Measurements from ENCODE around the gene KDM2A.

KDM2A gene

DNA sequence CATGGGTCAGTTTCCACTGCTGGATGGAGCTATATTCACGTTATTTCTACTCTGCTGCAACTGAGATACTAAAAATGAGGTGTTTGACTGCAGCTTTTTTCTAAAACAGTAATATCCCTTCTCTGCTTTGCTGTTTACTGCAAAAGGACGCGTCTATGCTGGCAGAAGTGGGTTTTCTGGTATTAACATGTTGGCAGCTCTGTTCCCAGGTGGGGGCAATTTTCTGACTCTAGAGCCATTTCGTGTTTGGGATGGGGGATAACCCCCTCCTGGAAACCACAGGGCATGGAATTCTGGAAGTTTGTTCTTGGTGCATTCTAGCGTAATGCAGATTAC, 152.1 kb downstream of the KDM2A start:
- DNase-seq (ENCODE audit: low spot score), result no peak
- FAIRE-seq, result no peak

DNA sequence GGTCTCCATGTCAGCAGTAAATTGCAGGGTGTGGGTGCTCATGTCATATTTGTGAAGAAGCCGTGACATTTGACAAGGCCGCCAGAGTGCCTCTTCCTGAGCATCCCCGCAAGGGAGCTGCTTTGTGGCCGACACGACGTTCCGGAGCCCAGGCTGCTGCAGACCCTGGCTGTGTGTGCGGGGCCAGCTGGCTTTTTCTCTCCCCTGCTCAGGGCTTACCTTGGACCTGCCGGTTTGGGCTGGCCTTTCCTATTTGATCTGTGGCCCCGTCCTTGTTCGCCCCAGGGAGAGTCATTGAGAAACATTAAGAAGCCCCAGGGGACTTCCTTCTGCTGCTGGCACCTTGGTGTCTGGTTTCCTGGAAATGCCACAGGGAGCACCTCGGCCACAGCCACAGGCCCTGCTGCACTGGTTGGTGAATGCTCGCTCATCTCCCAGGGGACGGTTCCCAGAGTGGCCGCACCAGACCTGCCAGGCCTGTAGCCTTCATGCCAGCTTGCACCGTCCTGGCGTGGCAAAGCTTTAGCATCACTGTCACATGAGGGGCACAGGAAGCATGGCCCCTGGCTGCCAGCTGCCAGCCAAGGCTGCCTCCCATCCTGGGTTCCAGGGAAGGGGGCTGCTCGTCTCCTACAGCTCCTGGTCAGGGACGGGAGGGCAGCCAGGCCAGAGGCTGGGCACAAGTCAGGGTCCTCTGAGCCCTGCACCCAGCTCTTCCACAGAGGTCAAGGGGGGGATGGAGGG, 152.7 kb downstream of the KDM2A start:
- no peak for FAIRE-seq
- DNase-seq (ENCODE audit: low spot score), result no peak

DNA sequence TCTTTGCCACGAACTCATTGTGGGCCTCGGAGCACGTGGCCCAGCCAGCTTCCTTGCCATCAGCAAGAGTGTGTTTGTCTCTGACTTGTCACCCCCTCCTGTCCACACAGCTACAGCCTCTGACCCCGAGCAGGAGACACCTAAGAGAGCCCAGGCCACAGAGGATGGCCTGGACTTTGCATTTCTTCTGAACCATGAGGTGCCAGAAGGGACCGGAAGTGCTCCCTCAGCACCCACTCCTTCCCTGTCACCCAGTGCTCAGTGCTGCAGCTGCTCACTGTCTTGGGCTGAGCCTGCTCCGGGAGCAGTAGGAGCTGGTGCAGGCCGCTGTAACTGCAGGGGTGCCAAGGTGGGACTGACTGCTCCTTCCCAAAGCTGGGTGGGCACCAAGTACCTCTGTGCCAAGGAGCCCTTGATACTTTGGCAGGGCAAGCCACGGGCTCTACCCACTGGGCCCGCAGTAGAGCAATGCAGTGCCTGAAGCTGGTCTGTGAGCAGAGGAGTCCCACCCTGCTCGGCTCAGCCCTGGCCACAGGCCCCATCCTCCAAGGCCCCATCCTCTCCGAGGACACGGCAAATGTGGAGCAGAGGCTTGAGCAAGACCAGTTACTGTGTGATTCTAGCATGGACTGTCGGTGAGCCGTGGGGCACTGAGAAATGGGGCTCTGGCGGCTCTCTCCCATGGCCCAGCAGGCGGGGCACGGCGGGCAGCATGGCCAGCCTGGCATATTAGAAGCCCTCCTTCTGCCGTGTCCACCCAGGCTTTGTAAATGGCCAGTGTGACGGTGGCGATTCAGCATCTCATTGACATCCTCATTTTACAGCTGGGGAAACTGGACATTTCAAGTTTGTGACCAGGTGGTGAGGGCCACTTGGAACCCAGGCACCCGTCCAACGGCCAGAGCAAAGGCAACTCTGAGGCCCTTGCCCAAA, 153.5 kb downstream of the KDM2A start:
- DNase-seq (ENCODE audit: low spot score) (no peak), FAIRE-seq (no peak)

DNA sequence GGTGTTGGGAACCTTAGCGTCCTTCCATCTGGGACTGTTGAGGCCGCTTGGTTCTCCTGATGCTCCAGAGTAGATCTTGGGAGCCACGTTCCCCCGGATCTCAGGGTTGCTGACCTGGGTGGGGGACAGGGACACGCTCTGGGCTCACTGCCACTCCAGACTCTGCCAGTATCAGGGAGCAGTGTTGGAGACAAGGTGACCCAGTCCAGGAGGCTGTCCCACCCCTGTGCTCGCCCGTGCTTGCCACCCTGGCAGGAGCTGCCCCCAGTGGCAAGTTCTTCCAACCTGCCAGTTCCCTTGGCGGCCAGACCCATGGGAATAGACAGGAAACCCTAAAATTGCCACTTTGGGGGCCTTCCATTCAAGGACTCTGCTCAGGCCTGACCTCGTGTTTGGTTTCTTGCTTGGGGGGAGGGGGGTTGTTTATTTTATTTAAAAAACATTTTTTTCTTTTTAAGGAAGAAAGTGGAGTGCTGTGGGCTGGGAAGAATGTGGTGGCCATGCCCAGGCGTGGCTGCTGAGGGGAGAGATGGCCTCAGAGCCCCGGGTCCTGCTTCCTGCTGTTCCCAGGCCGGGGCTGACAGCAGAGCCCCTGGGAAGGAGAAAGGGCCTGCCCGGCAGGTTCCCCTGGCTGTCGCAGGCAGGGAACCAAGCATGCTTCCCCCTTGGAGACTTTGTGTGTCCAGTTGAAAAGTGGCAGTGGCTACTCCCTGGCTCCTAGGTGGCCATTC, 154.4 kb downstream of the KDM2A start:
- DNase-seq (ENCODE audit: low spot score), result no peak
- no peak for FAIRE-seq

DNA sequence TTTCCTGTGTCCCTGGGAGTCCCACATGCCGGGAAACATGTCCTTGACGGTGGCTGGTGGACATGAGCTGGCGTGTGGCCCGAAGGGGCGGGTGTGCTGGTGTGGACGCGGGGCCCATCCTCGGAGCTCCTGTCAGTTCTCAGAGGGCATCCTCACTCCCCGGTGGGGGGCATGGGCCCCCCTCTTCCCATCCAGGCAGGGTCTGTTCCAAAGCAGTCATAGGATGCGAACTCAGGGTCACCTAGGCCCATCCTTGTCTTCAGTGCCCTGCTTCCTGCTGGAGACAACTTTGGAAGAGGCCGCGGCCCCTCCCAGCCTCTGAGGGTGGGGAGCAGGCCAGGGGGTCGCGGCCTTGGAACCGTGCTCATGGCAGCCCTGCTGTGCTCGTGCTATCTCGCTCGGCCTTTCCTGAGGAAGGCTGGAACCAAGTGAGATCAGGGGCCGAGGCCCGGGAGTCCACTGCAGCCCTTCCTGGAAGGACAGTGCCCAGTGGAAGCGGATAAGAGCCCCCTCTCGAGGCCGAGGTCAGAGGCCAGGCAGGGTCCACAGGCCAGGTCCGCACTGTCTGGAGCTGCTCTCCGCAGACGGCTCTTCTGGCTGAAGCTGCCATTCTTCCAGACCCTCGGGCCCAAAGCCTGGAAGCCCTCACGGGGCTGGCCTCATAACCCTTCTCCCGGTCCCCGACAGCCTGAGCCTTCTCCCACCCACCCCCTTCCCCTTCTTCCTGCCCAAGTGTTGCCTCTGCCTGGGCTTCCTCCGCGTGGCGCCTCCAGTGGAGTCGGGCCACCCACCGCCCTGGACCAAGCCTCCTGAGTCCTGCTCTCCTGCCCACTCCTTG, 155.9 kb downstream of the KDM2A start:
- FAIRE-seq, result no peak

DNA sequence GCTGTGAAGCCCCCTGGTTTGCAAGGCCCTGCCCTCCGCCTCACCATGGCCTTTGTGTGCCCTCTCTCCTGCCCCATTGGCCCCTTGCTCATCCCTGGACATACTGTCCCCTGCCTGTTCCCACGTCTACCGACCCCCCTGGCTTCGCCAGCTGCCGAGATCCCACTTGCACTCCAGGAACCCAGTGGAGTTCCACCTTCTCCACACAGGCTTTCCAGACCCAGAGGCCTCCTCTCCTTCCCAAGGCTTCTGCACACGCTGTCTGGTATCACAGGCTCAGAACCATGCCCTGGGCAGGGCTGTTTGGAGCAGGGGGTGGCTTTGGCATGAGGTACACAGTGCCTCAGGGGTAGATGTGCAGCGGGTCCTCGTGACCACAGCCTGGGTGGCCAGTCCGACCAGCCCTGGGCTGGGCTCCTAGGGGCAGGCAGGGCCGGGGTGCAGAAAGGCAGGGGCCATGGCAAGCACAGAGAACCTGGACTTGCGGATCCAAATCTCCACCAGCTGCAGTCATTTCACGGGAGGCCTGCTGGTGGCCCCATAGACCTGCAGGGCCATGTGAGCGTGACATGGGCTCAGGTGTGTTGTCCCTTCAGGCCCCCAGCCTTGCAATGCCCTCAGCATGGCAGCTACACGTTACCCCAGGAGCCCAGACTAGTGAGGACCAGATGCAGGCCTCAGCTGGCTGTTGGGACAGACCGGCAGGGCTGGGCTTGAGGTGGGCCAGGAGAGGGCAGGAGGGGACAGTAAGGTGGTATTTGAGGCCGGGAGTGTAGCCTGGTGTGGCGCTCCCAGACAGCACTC, 156.7 kb downstream of the KDM2A start:
- FAIRE-seq (no peak), DNase-seq (ENCODE audit: low spot score) (no peak)

More for the DNA sequence above, 155.9 kb downstream of the KDM2A start:
- no peak for DNase-seq (ENCODE audit: low spot score)

DNA sequence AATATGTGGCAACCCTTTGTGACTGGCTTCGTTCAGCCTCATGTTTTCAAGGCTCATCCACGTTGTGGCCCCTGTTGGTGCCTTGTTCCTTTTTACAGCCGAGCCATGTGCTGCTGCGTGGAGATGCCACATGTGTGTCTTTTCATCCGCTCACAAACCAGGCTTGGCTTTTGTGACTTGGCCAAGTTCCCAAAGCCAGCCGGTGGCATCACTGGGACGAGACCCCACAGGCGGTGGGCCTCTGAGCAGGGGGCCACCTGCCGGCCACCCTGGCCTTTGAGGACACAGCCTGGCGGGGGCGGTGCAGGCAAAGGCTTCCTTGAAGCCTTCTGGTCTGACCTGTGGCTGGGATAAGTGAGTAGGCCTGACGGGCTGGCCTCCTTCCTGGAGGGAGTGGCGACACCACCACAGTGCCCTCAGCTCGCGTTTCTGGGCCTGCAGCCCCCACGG, 157.7 kb downstream of the KDM2A start:
- DNase-seq (ENCODE audit: low spot score) (no peak), FAIRE-seq (no peak)

DNA sequence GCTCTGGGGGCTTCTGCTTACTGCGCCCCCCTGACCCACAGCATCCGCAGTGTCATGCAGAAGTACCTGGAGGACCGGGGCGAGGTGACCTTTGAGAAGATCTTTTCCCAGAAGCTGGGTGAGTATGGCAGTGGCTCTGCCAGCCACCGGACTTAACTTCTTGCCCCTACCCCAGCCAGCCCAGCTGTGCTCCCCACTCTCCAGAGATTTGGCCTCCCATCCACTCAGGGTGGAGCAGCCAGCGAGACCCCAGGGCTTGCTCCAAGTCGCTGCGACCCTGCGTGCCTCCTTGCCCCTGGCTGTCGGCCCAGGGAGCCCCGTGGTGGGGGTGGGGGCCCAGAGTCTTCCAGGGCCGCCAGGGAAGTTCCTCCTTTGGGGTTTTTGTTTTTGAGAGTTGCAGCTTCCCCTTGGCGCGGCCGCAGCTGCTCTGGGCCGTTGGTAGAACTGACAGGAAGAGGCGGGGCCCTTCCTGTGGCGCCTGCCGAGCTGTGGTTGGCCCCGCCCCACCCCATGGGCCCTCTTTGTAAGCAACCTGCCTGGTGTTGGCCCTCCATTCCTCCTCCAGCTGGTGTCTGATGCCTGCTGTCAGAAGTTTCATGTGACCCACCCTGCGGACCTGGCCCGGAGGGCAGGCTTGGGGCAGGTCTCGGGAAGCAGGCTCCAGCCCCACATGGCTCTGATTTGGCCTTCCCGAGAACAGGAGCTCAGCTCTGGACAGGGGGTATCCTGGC, 158.3 kb downstream of the KDM2A start:
- no peak for DNase-seq (ENCODE audit: low spot score)
- no peak for FAIRE-seq

DNA sequence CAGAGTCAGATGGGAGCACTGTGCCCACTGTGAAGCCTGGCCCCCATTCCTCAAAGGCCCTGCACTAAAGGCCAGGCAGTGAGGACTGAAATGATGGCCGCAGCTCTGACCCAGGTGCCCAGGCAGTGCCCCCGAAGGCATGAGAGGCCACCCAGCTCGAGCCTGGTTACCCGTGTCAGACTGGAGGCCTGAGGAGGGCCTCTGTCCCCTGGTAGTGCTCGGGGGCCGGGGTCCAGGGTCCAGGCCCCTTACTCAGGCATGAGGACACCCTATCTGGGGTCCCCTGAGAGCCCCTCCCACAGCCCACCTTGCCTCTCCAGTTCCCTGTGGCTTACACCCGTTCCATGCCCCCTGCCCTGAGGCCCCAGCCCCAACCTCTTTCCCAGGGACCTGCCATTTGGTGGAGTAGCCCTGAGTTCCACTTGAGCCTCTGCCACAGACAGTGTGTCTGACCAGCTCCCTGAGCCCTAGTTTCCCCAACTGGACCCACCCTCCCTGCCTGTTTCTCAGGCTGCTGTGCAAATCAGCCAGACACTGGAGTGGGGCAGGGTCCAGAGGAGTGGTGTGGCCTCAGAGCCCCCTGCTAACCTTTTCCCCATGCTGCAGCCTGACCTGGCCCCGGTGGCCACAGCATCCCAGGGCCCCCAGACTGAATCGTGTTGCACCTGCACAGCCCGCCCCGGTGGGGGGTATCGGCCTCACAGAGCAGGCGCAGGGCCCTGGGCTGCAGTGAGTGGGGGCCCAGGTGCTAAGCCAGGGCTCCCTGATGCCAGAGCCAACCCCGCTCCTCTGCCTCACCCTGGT, 159.3 kb downstream of the KDM2A start:
- no peak for FAIRE-seq

DNA sequence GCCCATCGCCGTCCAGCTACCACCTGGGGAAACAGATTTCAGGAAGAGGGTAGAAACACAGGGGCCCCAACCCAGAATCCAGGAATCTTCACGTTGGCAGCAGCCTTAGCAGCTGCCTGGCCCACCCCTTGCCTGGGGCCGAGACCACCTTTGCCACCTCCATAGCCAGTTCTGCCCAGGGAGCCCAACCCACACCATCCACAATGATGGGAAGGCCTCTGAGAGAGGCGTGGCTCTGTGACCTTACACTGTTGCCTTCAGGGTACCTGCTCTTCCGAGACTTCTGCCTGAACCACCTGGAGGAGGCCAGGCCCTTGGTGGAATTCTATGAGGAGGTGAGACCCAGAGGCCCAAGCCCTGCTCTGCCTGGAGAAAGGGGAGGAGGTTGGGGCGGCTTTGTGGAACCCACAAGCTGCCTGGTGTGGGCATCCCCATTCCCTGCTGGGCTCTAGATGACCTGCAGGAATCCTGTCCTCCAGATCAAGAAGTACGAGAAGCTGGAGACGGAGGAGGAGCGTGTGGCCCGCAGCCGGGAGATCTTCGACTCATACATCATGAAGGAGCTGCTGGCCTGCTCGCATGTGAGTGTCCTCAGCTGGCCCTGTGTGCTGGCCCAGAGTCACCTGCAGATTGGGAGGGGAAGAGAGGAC, 160.0 kb downstream of the KDM2A start:
- no peak for FAIRE-seq
- no peak for DNase-seq (ENCODE audit: low spot score)

More for the DNA sequence above, 159.3 kb downstream of the KDM2A start:
- DNase-seq (ENCODE audit: low spot score), result no peak

DNA sequence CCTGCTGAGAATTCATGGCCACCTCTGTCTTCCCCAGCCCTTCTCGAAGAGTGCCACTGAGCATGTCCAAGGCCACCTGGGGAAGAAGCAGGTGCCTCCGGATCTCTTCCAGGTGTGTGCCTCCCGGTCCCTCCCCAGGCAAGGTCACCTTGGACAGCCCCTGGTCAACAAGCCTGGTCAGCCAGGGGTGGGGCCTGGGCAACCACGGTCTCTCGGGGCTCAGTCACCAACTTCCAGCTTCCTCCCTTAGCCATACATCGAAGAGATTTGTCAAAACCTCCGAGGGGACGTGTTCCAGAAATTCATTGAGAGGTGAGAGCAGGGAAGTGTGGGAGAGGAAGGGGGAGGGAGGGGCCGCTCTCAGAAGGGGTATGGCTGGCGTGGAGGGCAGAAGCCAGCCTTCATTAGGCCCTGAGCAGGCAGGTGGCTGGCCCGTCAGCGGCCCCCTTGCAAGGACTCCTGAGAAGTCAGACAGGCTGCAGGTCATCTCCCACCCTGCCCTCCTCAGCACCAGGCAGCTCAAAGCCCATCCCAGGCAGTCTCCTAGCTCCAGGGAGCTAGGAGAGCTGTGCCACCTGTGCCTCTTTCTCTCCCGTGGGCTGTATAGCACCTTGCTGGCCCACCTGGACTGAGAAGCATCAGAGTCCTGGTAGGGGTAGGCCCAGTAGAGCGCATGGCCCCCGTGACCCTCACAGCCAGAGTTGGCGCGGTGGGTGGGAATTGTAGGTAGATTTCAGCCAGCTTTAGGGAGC, 160.7 kb downstream of the KDM2A start:
- DNase-seq (ENCODE audit: low spot score), result no peak
- FAIRE-seq, result no peak

DNA sequence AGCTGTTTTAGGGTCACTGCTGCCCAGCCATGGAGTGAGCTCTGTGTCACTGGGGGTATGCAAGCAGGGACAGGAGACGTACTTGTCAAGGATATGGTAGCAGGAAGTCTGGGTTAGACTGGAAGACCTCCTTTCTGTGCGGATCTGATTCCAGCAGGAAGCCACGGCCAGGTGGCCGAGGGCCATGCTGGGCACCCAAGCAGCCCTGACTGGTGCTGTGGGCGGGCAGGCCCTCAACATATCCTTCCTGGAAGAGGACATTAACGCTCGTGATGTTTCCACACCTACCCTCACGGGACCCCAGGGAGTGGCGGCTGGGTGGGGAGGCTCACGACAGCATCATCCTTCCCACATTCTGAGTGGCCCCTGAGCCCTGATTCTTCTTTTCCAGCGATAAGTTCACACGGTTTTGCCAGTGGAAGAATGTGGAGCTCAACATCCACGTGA, 161.3 kb downstream of the KDM2A start:
- FAIRE-seq, result no peak
- no peak for DNase-seq (ENCODE audit: low spot score)

DNA sequence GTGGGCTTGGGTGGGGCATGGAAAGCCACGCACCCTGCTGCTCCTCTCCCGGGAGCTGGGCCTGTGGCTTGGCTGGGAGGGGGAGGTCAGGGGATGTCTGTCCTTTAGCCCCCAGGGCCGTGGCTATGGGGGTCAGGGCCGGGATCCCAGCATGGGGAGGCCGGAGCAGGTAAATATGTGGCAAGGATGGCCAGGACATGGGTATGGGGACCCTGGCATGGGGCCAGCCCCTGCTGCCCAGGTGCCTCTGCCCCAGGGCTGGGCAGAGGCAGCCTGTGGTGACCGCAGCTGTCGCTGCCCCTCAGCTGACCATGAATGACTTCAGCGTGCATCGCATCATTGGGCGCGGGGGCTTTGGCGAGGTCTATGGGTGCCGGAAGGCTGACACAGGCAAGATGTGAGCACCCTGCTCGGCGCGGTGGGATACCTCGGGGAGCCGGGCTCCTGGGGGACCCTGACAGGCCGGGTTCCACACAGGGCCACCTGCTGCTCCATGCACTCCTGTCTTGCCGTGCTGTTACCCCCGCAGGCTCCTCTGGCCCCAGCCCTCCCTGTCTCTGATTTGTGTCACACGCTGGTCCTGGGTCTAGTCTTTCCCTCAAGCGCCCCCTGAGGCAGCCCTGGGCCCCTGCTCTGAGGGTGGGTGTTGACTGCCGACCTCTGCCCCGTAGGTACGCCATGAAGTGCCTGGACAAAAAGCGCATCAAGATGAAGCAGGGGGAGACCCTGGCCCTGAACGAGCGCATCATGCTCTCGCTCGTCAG, 161.9 kb downstream of the KDM2A start:
- FAIRE-seq (no peak), DNase-seq (ENCODE audit: low spot score) (no peak)

DNA sequence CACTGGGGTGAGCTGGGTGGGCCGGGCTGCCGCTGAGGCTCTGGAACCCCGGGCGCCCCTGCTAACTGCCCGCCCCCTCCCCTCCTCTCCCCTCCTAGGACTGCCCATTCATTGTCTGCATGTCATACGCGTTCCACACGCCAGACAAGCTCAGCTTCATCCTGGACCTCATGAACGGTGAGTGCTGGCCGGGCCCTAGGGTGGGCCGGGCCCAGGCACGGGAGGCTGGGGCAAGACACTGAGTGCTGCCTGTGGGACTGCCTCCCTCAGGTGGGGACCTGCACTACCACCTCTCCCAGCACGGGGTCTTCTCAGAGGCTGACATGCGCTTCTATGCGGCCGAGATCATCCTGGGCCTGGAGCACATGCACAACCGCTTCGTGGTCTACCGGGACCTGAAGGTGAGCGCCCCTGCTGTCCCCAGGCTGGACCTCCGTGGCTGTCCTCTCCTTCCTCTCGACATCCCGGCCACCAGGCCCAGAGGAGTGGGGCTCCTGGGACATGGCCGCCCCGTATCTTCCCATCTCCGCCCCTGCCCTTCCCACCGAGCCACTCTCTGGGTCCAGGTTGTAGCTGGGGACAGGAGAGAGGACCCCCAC, 162.6 kb downstream of the KDM2A start:
- DNase-seq (ENCODE audit: low spot score) (no peak), FAIRE-seq (no peak)

DNA sequence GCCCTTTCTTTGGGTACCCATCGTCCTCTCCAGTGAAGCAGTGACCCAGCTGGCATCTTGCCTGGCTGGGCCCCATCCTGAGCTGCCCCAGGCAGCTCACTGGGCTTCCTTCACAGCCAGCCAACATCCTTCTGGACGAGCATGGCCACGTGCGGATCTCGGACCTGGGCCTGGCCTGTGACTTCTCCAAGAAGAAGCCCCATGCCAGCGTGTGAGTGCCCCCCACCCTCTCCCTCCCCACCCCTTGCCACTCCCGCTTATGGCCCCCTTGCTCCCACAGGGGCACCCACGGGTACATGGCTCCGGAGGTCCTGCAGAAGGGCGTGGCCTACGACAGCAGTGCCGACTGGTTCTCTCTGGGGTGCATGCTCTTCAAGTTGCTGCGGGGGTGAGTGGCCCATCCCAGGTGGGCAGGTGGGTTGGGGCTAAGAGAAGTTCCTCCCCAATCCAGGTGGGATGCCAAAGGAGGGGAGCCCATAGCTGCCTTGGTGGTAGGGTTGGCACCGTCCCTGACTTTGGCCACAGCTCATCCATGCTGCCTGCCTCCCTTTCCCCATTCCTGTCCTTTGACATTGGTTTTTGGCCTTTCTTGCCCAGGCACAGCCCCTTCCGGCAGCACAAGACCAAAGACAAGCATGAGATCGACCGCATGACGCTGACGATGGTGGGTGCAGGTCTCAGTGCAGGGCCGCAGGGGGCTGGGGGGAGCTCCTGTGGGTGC, 163.3 kb downstream of the KDM2A start:
- DNase-seq (ENCODE audit: low spot score) (no peak), FAIRE-seq (no peak)
